Breast epithelium (tissue), 3 donors: ENCODE measurements around the gene SLCO1A2.

Experiments used
- POLR2A ChIP-seq: fragments of 450-650 bp; IDR thresholded peaks from one replicate; pipeline ENCODE4 v1.6.1; 2016; ENCODE audit warnings: antibody characterized with exemption, mild to moderate bottlenecking, moderate library complexity
- POLR2AphosphoS5 ChIP-seq, 3 donors: sonication (generic); formaldehyde crosslinking; IDR thresholded peaks; one replicate each; pipeline ENCODE4 v1.6.1; 2017; ENCODE audit warnings: antibody characterized with exemption in 3 of 3
- TF ChIP-seq, protein P1 (sequence below), 3 donors: fragments of 450-650 bp; IDR thresholded peaks; one replicate each; pipeline ENCODE4 v1.5.1; 2016 to 2017; ENCODE audit warnings: antibody characterized with exemption in 3 of 3, mild to moderate bottlenecking in 3 of 3, moderate library complexity in 3 of 3

- TF ChIP-seq, protein P1, sequence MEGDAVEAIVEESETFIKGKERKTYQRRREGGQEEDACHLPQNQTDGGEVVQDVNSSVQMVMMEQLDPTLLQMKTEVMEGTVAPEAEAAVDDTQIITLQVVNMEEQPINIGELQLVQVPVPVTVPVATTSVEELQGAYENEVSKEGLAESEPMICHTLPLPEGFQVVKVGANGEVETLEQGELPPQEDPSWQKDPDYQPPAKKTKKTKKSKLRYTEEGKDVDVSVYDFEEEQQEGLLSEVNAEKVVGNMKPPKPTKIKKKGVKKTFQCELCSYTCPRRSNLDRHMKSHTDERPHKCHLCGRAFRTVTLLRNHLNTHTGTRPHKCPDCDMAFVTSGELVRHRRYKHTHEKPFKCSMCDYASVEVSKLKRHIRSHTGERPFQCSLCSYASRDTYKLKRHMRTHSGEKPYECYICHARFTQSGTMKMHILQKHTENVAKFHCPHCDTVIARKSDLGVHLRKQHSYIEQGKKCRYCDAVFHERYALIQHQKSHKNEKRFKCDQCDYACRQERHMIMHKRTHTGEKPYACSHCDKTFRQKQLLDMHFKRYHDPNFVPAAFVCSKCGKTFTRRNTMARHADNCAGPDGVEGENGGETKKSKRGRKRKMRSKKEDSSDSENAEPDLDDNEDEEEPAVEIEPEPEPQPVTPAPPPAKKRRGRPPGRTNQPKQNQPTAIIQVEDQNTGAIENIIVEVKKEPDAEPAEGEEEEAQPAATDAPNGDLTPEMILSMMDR (IDR thresholded peaks at IDR 0.05): no peak
- no peak for TF ChIP-seq POLR2A
- TF ChIP-seq POLR2AphosphoS5 (IDR thresholded peaks at IDR 0.05): no peak
These were observed 44.5 kb upstream of the SLCO1A2 start for GRCh38 chr12:21379218-21379617.
